ENCODE data around the gene PPM1L.

GRCh38 chr3:160992712-160993111, 236.7 kb downstream of the PPM1L start:
- TF ChIP-seq, protein P1, sequence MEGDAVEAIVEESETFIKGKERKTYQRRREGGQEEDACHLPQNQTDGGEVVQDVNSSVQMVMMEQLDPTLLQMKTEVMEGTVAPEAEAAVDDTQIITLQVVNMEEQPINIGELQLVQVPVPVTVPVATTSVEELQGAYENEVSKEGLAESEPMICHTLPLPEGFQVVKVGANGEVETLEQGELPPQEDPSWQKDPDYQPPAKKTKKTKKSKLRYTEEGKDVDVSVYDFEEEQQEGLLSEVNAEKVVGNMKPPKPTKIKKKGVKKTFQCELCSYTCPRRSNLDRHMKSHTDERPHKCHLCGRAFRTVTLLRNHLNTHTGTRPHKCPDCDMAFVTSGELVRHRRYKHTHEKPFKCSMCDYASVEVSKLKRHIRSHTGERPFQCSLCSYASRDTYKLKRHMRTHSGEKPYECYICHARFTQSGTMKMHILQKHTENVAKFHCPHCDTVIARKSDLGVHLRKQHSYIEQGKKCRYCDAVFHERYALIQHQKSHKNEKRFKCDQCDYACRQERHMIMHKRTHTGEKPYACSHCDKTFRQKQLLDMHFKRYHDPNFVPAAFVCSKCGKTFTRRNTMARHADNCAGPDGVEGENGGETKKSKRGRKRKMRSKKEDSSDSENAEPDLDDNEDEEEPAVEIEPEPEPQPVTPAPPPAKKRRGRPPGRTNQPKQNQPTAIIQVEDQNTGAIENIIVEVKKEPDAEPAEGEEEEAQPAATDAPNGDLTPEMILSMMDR (IDR thresholded peaks at IDR 0.05 in 2 of 3, conservative IDR thresholded peaks at IDR 0.05 in 1 of 3; ENCODE audit: borderline replicate concordance in 1 of 3, insufficient read depth in 1 of 3, low read depth in 2 of 3, low read length in 2 of 3) = no peak
- TF ChIP-seq YY1 (IDR thresholded peaks at IDR 0.05; ENCODE audit: extremely low read depth, insufficient replicate concordance, low read depth, low read length) (no peak), ELF1 (IDR thresholded peaks at IDR 0.05; ENCODE audit: borderline replicate concordance, low read depth) (no peak), POLR2AphosphoS5 (IDR thresholded peaks at IDR 0.05; ENCODE audit: low read depth, low read length) (no peak), RAD21 (IDR thresholded peaks at IDR 0.05; ENCODE audit: low read depth) (no peak), EGR1 (IDR thresholded peaks at IDR 0.05; ENCODE audit: low read depth) (no peak), REST (IDR thresholded peaks at IDR 0.05; ENCODE audit: low read depth) (no peak), EZH2 (IDR thresholded peaks at IDR 0.05) (no peak), POLR2A (IDR thresholded peaks at IDR 0.05; ENCODE audit: borderline replicate concordance, extremely low read depth, insufficient read depth, insufficient read length) (no peak), CEBPB (IDR thresholded peaks at IDR 0.05; ENCODE audit: low read depth) (no peak)

All from HCT116 (cell line).